Measurements from ENCODE around the gene TMEM132D.
A peak's percentile ranks its signal among the peaks of the same experiment; 100 is the strongest.

The TMEM132D gene

DNA sequence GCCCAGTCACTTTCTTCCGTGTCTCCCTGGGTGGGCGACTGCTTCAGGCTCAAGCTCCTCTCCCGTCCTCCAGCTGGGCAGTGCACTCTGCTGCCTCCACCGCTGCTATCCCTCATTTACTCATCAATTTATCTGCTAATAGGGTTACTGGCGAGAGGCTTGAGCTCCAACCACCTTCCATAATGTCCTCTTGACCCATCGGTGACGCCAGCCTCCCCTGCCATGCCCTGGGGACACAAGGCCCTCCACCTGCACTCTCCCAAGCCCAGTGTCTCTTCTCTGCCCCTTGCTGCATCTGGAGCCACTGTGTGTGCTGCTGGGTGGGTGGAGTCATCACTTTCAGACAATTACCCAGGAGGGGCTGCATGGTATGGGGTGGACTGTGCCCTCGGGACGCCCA, 78.5 kb downstream of the TMEM132D start:
- DNase-seq (ENCODE audit: low read depth), result no peak

- no peak for DNase-seq (ENCODE audit: low read depth)
Measured at GRCh38 chr12:129821964-129822363, 81.9 kb downstream of the TMEM132D start.

GRCh38 chr12:129819391-129819790, 84.4 kb downstream of the TMEM132D start:
- DNase-seq (ENCODE audit: low read depth), result peak; percentile 12

DNA sequence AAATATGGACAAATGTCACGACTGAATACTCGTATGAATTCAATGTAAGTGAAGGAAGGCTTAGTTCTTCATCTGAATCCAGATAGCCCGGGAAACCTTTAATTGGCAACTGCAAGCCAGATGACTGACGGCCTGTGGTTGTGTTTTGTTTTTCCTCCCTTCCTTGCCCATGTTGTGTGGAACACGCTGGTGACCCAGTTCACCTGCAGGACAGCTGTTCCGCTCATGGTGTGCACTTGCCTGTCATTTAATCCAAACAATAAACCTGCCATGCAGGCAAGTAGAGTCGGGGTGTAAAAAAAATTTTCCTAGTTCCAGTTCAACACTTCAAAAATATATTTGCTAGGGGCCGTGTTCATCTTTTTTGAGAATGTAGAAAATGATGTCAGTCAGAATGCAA, 88.0 kb downstream of the TMEM132D start:
- DNase-seq (ENCODE audit: low read depth), result no peak

DNA sequence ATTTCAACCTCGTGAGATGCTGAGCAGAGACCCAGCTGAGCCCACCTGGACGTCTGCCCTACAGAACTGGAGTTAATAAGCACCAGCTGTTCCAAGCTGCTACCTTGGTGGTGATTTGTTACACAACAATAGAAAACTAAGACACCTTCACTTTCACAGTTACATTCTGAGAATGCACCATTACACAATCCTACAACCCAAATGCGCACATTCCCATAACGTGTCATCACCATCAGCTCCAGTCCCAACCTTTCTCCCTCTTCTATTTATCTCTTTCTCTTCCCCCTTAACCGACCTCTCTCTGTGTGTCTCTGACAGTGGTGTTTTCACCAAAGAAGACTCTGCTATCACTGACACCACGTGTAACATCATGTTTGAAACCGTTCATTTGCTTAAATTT, 91.9 kb downstream of the TMEM132D start:
- no peak for DNase-seq (ENCODE audit: low read depth)

DNA sequence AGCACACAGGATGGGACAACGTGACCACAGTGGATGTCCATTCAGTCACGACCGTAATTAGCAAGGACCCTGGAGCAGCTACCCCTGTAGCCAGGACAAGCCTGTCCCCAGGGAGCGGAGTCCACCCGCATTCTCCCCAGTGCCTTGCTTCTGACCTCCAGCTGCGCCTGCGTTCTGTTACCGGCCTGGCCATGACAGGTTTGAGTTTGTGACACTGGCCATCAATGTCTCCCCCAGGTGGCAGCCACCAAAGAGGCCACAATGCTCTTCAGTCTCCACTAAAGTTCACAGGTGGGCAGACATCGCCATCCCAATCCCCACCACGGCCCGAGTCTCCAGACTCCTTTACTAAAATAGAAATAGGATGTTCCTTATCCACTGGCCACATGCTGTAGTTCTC, 96.7 kb downstream of the TMEM132D start:
- DNase-seq (ENCODE audit: low read depth), result no peak

DNA sequence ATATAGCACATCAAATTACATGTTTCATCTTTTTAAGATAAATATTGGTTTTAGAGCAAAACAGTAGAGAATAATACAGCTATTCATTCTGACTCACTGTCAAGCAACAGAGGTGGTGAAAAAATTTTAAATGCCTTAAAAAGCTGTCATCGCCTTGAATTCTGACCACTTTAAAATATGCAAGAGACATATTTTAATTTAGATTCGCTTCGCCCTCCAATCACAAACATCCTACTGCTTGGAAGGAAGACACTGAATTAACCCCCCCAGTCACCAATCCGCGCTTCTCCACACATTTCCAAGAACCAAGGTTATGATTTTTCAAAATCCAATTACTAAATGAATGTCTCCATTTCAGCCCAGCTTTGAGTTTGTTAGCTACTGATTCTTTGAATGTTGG, 112.4 kb downstream of the TMEM132D start:
- DNase-seq (ENCODE audit: low read depth), result no peak

- no peak for DNase-seq (ENCODE audit: low read depth)
Measured at GRCh38 chr12:129790930-129791329, 112.9 kb downstream of the TMEM132D start.

DNA sequence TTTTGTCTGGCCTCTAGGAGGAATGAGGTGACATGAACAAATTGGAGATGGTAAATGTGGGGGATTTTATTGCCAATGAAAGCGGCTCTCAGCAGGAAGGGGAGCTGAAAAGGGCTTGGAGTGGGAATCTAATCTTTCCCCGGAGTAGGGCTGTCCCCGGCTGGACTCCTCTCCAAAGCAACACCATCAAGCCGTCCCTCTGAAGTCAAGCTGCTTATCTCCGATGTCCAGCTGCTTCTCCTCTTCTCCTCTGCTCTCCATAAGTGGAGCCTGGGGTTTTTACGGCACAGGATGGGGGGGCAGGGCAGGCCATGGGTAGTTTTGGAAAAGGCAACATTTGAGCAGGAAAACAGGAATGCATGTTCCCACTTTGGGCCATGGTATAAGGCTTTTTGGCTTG, 113.5 kb downstream of the TMEM132D start:
- no peak for DNase-seq (ENCODE audit: low read depth)

- no peak for DNase-seq (ENCODE audit: low read depth)
Measured at GRCh38 chr12:129789921-129790320, 113.9 kb downstream of the TMEM132D start.

- peak; percentile 68 for DNase-seq (ENCODE audit: low read depth)
Measured at GRCh38 chr12:129788506-129789084, 115.2 kb downstream of the TMEM132D start.

- no peak for DNase-seq (ENCODE audit: low read depth)
Measured at GRCh38 chr12:129779989-129780388, 123.8 kb downstream of the TMEM132D start.

DNA sequence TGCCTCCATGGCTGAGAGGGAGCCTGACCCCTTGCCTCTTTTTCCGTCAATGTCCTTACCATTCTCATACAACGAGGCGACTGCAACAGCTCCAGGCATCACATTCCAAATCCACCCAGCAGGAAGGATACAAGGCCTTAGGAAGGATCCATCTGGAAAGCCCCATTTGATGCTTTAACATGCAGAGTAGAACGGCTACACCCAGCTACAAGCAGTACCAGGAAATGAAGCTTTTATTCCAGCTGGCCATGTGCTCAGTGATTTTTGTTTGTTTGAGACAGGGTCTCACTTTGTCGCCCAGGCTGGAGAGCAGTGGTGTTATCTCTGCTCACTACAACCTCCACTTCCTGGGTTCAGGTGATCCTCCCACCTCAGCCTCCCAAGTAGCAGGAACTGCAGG, 124.8 kb downstream of the TMEM132D start:
- DNase-seq (ENCODE audit: low read depth), result no peak

DNA sequence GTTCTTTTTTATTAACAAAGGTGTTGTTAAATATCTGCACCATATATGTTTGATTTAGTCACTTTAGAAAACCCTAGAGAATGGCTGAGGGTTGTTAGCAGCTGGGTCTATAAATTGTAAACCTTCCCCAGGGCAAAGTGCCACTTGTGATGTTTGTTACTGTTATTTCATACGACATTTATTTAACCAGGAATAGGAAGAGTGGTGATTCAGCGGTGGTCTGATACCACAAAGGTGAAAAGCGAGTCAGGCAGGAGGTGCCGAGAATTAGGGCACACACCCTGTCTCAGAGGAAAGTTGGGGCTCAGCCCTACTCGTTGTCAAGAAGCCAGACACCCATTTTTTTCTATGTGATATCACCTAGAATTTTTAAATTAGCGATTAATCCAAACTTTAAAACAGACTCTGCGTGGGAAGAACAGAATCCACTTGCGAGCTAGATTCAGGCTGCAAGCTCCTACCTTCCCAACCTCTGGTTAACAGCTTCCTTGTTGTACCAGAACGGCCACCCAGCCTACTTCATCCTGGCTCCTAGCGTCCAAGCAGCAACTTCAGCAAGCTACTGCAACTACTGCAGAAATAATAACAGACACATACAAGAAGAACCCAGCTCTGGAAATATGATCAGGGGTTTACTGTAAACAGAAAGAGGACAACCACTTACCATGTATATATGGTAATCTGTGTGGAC, 126.7 kb downstream of the TMEM132D start:
- no peak for DNase-seq (ENCODE audit: low read depth)

DNA sequence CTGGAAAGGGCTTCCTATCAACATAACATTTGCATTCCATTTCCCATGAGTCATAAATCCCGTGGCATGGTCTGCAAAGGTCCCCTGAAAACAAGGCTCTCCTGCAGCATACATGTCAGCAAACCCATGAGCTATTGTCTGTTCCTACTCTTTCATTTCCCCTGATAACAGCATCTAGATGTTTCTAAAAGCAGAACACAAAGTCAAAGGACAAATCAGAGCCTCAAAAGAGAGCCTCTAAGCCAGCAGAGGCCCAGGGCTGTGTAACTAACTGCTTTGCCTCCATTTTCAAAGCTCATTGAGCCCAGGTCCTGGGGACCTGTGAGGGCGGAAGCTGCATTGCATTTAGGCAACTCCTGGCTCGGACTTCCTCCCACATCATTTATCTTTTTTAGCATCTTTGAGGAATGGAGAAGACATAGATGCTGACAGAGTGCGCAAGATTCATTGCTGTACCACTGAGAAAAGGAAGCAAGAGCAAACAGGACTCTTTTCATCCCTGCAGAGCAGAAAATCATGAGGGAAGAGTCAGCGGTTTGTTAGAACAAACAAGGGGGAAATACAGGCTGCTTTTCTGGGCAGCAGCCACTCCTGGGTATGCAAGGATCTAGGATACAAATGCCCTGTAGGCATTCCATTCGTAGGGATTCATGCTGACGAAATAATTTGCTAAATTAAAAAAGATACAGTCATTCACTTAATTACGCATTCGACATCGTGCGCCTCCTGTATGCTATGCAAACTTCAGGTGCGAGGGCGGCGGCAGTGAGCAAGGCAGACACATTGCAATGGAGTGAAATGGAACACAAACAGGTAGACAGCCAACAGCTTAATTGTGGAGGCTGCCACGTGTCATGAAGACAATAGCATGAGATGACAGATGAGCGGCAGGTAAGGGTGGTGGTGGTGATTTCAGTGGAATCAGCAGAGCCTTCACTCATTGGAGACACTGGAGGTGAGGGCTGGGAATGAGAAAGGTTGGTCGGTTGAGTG, 131.0 kb downstream of the TMEM132D start:
- peak; percentile 75 for DNase-seq (ENCODE audit: low read depth)

DNA sequence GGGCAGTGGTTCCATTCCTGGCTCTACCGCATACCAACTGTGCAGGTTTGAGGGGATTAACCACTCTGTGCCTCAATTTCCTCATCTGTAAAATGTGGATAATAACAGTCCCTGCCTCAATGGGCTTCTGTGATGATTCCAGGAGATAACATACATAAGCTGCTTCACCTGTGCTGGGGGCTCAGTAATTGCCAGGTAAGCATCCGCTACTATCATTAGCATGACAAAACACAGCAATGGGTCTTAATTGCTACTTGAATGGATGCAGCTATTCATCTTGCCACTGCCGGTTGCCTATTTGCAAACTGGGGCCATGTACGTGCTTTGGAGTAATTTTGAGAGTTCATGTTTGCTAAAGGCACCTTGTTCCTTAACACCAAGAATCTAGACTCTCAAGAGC, 132.6 kb downstream of the TMEM132D start:
- no peak for DNase-seq (ENCODE audit: low read depth)

DNA sequence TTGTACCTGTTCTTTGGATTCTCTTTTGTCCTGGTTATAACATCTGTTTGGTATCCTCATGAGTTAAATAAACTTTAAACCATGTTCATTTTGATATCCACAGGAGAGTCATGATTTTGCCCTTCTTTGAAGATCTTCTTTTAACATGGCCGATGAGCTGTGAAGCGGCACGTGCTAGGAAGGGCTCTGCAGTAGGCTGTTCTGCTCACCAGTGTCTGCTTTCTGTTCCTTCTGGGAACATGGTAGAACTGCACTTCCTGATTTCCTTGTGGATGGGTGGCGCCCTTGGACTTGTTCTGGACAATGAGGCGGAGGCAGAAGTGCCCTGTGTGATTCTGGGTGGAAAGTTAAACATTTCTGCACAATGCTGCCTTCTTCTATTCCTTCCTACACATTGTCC, 138.1 kb downstream of the TMEM132D start:
- DNase-seq (ENCODE audit: low read depth), result no peak

DNA sequence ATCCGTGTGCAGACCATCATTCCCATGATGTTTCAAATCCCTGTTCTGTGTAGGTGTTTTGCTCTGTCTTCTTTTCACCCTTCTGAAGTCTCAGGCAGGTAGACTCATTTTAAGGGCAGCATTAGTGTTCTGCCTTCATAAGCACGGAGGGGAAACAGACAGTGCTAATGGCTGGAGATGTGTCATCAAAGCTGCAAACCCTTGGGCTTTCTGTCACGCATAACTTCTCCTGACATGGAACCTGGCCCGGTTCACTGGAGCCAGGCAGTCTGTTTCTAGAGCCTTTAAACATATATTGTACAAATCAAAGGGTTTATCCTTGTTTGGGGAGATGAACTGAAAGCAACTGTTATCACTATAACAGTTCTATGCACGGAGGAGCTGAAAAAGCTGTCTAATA, 141.4 kb downstream of the TMEM132D start:
- DNase-seq (ENCODE audit: low read depth), result no peak

DNA sequence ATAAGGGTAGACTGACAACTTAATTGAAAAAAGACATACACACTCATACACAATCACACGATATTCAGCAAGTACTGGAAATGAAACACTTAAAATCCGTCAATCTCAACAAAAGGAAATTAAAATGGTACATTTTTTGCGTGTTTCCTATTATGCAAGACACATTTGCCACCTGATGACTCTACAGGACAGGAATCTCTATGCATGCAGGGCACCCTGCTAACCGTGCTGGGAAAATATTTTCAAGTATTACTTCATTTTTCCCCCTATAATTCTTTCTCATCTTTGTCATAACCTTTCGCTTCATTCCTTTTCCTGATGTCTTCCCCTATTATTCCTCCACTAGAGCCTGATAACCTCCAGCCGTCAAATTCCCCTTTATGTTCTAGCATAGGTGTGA, 150.2 kb downstream of the TMEM132D start:
- DNase-seq (ENCODE audit: low read depth), result peak; percentile 75

DNA sequence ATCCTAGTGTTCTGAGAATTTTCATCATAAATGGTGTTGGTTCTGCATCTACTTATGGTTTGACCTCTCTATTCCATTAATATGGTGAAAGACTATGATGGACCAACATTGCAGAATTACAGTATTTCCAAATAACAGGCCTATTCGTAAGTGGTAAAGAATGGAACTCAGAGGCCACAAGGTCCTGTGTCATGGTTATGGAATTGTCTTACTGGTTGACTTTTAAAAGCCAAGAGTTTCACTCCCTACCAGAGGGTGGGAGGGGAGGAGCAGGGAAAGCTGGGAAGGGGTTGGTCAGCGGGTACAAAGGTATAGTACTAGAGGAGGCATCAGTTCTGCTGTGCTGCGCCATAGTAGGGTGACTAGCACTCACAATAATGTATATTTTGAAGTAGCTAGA, 153.4 kb downstream of the TMEM132D start:
- DNase-seq (ENCODE audit: low read depth), result peak; percentile 16

GRCh38 chr12:129746318-129746717, 157.5 kb downstream of the TMEM132D start:
- DNase-seq (ENCODE audit: low read depth), result no peak

- DNase-seq (ENCODE audit: low read depth), result no peak
Measured at GRCh38 chr12:129729170-129729569, 174.7 kb downstream of the TMEM132D start.

DNA sequence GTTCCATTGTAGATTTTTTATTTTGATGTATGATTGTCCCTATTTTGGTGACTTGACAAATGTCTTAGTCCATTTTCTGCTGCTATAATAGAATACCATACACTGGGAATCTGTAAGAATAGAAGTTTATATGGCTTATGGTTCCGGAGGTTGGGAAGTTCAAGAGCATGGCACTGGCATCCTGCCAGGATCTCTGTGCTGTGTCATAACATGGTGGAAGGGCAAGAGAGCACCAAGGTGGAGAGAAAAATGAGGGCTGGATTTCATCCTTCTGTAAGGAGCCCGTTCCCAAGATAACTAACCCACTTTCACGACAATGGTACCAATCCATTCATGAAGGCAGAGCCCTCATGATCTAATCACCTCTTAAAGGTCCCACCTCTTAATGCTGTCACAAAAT, 176.7 kb downstream of the TMEM132D start:
- no peak for DNase-seq (ENCODE audit: low read depth)

All from iris pigment epithelial cell (primary cell).